Left cardiac atrium (tissue), 4 donors: ENCODE measurements around the gene CIC. TPM values are rescaled to one million over a fixed set of nuclear protein-coding genes. Genes with fewer than 3 reads are reported as not detected.

Source experiments
- ATAC-seq, 2 donors: fragments of 200-7000 bp; cut with Tn5 transposase; one replicate each; pipeline ENCODE4 v1.9.1; 2020; ENCODE audit warnings: mild to moderate bottlenecking in 2 of 2, moderate library complexity in 2 of 2
- DNase-seq: peaks from one replicate; pipeline ENCODE4 v3.0.0-alpha.2; 2020
- intact Hi-C, 2 donors: fragments of 100-400 bp; cut with DNase I; formaldehyde crosslinking; loops; one replicate each; pipeline versions ENCODE4 v1.14.1 to v1.15.1; 2022 to 2023
- total RNA-seq, 2 donors: library from RNA; stranded (reverse); fragmentation: NEBNext Ultra II Directional; extraction: Animal tissue kit (Norgen Biotek cat#: 25700); gene quantifications; one replicate each; pipeline ENCODE4 v1.2.1, GENCODE V29; 2021
- donor health status: DM: no; HTN: yes; CAD: no.
- donor health status: DM: no; HTN: yes; CAD: no; lungs with severe emphysema.
- donor health status: DM: yes; HTN: yes; CAD: no.
- donor health status: Dilated cardiomyopathy.

Gene CIC
- total RNA-seq, 2 donors from 2014 or later, result 34.7 to 42.1 TPM

GRCh38 chr19:42283188-42284065, 14.4 kb downstream of the CIC start:
- intact Hi-C loops, result no loop called here
- DNase-seq (peak; percentile 95), ATAC-seq (peak; percentile 63 to 75)

DNA sequence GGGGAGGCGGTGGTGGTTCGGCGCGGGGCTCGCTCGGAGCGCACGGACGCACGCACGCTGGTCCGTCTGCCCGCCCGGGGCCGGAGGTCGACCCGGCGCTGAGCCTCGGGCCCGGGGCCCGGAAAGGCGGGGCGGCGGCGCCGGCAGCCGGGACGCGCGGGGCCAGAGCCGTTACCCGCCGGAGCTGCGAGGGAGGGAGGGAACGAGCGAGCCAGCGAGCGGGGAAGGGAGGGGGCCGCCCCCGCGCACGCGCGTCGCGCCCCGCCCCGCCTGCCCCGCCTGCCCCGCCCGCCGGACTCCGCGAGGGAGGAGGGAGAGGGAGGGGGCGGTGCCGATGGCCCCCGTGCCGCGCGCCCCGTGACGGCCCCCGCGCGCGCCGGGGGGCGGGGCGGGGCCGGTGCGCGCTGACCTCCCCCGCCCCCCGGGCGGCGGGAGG, 15.0 kb downstream of the CIC start:
- DNase-seq, result peak; percentile 86
- ATAC-seq, result peak; percentile 7 to 51
- intact Hi-C loops, result no loop called here

- DNase-seq (no peak), ATAC-seq (no peak)
- intact Hi-C loops, result no loop called here
These were observed 15.7 kb downstream of the CIC start for GRCh38 chr19:42284591-42285341.

- intact Hi-C loops, result no loop called here
- no peak for ATAC-seq
- DNase-seq, result no peak
These were observed 16.5 kb downstream of the CIC start for GRCh38 chr19:42285541-42285941.

- DNase-seq, result no peak
- intact Hi-C loops, result no loop called here
- ATAC-seq, result no peak
These were observed 16.9 kb downstream of the CIC start for GRCh38 chr19:42285988-42286348.

DNA sequence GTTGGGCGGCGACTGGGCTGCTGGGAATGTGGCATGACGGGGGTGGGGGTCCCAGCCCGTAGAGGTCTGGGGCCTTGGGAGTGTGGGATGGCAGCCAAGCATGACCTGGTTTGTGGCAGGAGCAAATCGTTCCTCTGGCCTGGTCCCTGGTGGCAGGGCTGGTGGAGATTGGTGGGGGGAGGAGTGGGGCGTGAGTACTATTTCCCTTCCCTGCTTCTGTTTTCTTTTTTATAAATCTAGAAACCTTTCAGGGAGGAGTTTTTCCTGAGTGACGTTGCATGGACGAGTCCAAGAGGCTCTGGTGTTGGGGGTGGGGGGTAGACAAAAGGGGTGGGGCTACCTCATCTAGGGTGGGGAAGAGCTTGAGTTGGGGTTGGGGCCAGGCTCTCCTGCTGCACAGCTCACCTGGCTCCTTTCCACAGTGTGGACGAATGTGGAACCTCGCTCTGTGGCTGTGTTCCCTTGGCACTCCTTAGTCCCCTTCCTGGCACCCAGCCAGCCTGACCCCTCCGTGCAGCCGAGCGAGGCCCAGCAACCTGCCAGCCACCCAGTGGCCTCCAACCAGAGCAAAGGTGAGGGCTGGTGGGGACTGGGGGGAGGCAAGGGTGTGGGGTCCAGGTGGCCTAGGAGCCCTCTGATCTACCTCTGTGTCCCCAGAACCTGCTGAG, 17.4 kb downstream of the CIC start:
- DNase-seq (peak; percentile 66), ATAC-seq (no peak)
- intact Hi-C loops, result no loop called here

DNA sequence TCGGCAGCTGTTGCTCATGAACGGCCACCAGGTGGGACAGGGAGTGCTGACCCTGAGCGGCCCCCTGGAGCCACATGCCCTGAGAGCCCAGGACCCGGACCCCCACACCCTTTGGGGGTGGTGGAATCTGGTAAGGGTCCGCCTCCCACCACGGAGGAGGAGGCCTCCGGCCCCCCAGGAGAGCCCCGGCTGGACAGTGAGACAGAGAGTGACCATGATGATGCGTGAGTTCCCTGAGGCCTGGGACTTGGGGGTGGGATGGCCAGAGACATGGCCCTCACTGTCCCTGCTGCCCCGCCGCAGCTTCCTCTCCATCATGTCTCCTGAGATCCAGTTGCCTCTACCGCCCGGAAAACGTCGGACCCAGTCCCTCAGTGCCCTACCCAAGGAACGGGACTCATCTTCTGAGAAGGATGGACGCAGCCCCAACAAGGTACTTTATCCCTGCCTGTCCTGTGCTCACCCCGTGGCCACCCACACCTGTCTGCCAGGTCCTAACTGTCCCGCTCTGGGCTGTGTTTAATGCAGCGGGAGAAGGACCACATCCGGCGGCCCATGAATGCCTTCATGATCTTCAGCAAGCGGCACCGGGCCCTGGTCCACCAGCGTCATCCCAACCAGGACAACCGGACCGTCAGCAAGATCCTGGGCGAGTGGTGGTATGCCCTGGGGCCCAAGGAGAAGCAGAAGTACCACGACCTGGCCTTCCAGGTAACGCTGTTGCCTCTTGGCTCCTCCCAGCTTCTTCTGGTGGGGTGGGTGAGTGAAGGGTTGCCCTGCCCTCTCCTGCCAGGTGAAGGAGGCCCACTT, 18.2 kb downstream of the CIC start:
- intact Hi-C loops, result no loop called here
- DNase-seq (no peak), ATAC-seq (no peak)

- intact Hi-C loops, result no loop called here
- ATAC-seq, result no peak
- DNase-seq, result no peak
These were observed 18.7 kb downstream of the CIC start for GRCh38 chr19:42287827-42288107.

DNA sequence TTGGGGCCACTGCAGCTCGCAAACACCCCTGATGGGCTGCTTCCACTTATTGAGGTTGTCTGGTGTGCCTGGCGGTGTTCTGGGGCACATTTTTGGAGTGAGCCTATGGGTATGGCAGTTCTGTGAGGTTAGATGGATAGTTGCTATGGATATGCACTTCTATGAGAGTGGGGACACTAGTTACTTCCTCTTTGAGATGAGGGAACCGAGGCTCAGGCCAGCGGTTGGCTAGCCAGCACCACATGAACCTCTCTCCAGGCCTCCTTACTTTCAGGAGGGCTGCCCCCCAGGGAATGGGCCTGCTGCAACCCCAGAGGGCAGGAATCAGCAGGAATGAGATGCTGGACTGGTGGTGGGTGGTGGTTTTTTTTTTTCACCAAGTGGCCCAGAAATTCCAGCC, 19.3 kb downstream of the CIC start:
- DNase-seq, result no peak
- no peak for ATAC-seq
- intact Hi-C loops, result no loop called here

DNA sequence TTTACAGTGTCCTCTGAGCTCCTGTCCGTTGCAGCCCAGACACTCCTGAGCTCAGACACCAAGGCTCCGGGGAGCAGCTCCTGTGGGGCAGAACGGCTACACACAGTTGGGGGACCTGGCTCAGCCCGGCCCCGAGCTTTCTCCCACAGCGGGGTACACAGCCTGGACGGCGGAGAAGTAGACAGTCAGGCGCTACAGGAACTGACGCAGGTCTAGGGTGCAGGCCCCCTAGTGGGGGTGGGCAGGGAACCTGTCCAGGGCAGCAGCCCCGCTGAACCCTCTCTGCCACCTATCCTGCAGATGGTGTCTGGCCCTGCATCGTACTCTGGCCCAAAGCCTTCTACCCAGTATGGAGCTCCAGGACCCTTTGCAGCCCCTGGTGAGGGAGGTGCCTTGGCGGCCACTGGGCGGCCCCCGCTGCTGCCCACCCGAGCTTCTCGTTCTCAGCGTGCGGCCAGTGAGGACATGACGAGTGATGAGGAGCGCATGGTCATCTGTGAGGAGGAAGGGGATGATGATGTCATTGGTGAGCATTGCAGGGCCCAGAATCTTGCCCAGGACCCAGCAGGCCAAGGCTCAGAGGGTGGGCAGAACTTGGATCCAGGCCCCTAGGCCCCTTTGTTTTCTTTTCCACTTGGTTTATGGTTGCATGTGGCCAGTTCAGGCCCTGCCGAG, 20.0 kb downstream of the CIC start:
- ATAC-seq (no peak), DNase-seq (no peak)
- intact Hi-C loops, result no loop called here

DNA sequence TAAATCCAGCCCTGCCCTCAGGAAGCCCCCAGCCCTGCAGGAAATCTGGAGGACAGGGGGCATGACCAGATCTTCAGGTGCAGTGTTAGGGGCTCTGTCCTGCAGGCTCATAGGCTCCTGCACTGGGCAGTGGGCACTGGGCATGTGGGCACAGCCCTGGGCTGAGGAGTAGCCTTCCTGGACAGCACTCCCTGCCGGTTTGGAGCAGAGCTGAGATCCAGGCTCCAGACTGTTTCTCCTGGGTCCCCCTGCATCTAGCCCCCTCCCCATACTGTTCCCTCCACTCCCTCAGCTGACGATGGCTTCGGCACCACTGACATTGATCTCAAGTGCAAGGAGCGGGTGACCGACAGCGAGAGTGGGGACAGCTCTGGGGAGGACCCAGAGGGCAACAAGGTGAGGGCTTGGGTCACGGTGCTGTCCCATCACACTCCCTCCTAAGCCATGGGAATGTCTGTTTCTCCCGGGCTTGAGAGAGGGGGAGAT, 20.5 kb downstream of the CIC start:
- ATAC-seq, result no peak
- intact Hi-C loops, result loop anchor here in 1 of 2 donors (5.0 kb wide), 1 partner anchor 42 kb away; no protein-coding TSS in a partner anchor
- DNase-seq, result no peak

- DNase-seq (no peak), ATAC-seq (no peak)
- intact Hi-C loops, result loop anchor here in 1 of 2 donors (5.0 kb wide), 1 partner anchor 43 kb away; no protein-coding TSS in a partner anchor
These were observed 21.1 kb downstream of the CIC start for GRCh38 chr19:42290136-42290522.

- ATAC-seq, result no peak
- DNase-seq, result no peak
- intact Hi-C loops, result loop anchor here in 1 of 2 donors (5.0 kb wide), 1 partner anchor 43 kb away; no protein-coding TSS in a partner anchor
These were observed 21.7 kb downstream of the CIC start for GRCh38 chr19:42290523-42291434.

DNA sequence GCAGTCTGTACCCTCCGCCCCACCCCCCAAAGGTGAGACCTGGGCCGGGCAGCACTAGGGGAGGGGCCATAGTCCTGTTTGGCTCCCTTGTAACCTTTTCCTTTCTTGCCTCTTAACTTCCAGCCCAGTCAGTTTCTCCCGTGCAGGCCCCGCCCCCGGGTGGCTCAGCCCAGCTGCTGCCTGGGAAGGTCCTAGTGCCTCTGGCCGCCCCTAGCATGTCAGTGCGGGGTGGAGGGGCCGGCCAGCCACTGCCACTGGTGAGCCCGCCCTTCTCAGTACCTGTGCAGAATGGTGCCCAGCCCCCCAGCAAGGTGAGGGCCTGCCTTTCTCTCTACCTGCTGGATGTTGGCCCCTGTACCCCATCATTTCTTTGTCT, 22.4 kb downstream of the CIC start:
- DNase-seq, result no peak

DNA sequence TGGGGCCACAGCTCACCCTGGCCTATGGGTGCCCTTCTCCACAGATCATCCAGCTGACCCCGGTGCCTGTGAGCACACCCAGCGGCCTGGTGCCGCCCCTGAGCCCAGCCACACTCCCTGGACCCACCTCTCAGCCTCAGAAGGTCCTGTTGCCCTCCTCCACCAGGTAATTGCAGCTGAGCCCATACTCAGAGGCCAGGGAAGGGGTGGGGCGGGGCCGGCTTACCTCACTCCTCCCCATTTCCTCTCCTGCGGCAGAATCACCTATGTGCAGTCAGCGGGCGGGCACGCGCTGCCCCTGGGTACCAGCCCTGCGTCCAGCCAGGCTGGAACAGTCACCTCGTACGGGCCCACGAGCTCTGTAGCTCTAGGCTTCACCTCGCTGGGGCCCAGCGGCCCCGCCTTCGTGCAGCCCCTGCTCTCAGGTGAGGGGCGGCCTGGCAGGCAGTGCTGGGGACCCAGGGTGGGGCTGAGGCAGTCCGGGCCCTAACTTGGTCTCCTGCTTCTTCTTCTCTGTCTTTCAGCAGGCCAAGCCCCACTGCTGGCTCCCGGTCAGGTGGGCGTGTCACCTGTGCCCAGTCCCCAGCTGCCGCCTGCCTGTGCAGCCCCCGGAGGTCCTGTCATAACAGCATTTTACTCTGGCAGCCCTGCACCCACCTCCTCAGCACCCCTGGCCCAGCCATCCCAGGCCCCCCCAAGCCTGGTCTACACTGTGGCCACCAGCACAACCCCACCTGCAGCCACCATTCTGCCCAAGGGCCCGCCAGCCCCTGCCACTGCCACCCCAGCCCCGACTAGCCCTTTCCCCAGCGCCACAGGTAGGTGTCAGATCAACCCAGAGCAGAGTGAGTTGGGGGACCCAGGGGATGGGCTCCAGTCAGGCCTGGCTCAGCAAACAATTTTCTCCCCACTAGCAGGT, 23.2 kb downstream of the CIC start:
- intact Hi-C loops, result loop anchor here in 1 of 2 donors (5.0 kb wide), 1 partner anchor 45 kb away; no protein-coding TSS in a partner anchor
- DNase-seq (no peak), ATAC-seq (no peak)

More for the DNA sequence above, 22.4 kb downstream of the CIC start:
- intact Hi-C loops, result loop anchor here in 1 of 2 donors (5.0 kb wide), 1 partner anchor 44 kb away; no protein-coding TSS in a partner anchor
- ATAC-seq, result no peak

- DNase-seq (no peak), ATAC-seq (no peak)
- intact Hi-C loops, result loop anchor here in 1 of 2 donors (5.0 kb wide), 1 partner anchor 46 kb away; no protein-coding TSS in a partner anchor
These were observed 23.9 kb downstream of the CIC start for GRCh38 chr19:42292963-42293362.
